Transverse colon (tissue), 4 donors: ENCODE results near the gene MRPL54. TPM values are rescaled to one million over a fixed set of nuclear protein-coding genes. Genes with fewer than 3 reads are reported as not detected.
A peak's percentile ranks its signal among the peaks of the same experiment; 100 is the strongest.

ENCODE experiments used
- DNase-seq: peaks from one replicate; pipeline ENCODE4 v3.0.0-alpha.2; 2019
- H3K27ac ChIP-seq, 4 donors: fragments of 200-600 bp; sonication (generic); 2 replicates each; pipeline ENCODE4 v1.5.1; 2016 to 2018; ENCODE audit warnings: inconsistent platforms in 4 of 4
- H3K27me3 ChIP-seq: fragments of 200-600 bp; sonication (generic); 2 replicates; pipeline ENCODE4 v1.5.1; 2017; ENCODE audit warnings: inconsistent platforms
- H3K36me3 ChIP-seq, 4 donors: fragments of 200-600 bp; sonication (generic); 2 replicates each; pipeline ENCODE4 v1.5.1; 2017 to 2019; ENCODE audit warnings: inconsistent platforms in 4 of 4
- H3K4me1 ChIP-seq, 4 donors: fragments of 200-600 bp; sonication (generic); 2 replicates each; pipeline ENCODE4 v1.5.1; 2017 to 2020; ENCODE audit warnings: inconsistent platforms in 4 of 4
- H3K4me3 ChIP-seq, 4 donors: fragments of 200-600 bp; sonication (generic); 1 replicate in 1 of 4; 2 replicates in 3 of 4; pipeline versions ENCODE4 v1.5.1 to v1.6.1; 2017 to 2019; ENCODE audit warnings: inconsistent platforms in 4 of 4
- H3K9me3 ChIP-seq, 2 donors: fragments of 200-600 bp; sonication (generic); 2 replicates each; pipeline ENCODE4 v1.5.1; 2017 to 2019; ENCODE audit warnings: inconsistent platforms in 2 of 2
- EP300 ChIP-seq: sonication (generic); formaldehyde crosslinking; IDR thresholded peaks from one replicate; pipeline ENCODE4 v1.6.1; 2017; ENCODE audit warnings: antibody characterized with exemption, low read depth
- POLR2A ChIP-seq: fragments of 450-650 bp; IDR thresholded peaks from one replicate; pipeline ENCODE4 v1.6.1; 2016; ENCODE audit warnings: antibody characterized with exemption, mild to moderate bottlenecking, moderate library complexity
- POLR2AphosphoS5 ChIP-seq, 3 donors: sonication (generic); formaldehyde crosslinking; IDR thresholded peaks; one replicate each; pipeline ENCODE4 v1.6.1; 2016; ENCODE audit warnings: antibody characterized with exemption in 3 of 3
- whole genome bisulfite sequencing, 2 donors: methylation state at CpG; one replicate each; pipeline ENCODE4 v1.1.5; 2018; ENCODE audit warnings: low coverage in 1 of 2; 5-methylcytosine and 5-hydroxymethylcytosine counted together
- in situ Hi-C, 4 donors: fragments of 200-750 bp; cut with MboI; loops; one replicate each; pipeline versions ENCODE4 v1.15.0 to v1.15.1; 2017; ENCODE audit warnings: low sequenced_read_pairs in 3 of 4, low pct_ligation_motif_present in 1 of 4, low pct_unique_long_range_greater_than_20kb in 1 of 4
- intact Hi-C: fragments of 100-400 bp; cut with DNase I; formaldehyde crosslinking; loops from one replicate; pipeline ENCODE4 v1.15.1; 2023; ENCODE audit warnings: low total_unique reads
- total RNA-seq, 4 donors: library from RNA; depleted of rRNA; stranded (reverse); fragments of >200 nt; gene quantifications; one replicate each; pipeline ENCODE4 v1.1.0, GENCODE V29; 2016
- TF ChIP-seq, protein P1 (sequence below), 5 experiments: fragments of 200-600 bp in 3 of 5; fragments of 450-650 bp in 2 of 5; sonication (generic) in 3 of 5; IDR thresholded peaks; 1 replicate in 2 of 5; 2 replicates in 3 of 5; pipeline ENCODE4 v1.5.1; 2016 to 2017; ENCODE audit warnings: antibody characterized with exemption in 5 of 5, inconsistent platforms in 3 of 5, mild to moderate bottlenecking in 2 of 5, moderate library complexity in 1 of 5

MRPL54 gene
- total RNA-seq, 4 donors from 2014 or later = 38.0 to 72.2 (median 52.1) TPM

DNA sequence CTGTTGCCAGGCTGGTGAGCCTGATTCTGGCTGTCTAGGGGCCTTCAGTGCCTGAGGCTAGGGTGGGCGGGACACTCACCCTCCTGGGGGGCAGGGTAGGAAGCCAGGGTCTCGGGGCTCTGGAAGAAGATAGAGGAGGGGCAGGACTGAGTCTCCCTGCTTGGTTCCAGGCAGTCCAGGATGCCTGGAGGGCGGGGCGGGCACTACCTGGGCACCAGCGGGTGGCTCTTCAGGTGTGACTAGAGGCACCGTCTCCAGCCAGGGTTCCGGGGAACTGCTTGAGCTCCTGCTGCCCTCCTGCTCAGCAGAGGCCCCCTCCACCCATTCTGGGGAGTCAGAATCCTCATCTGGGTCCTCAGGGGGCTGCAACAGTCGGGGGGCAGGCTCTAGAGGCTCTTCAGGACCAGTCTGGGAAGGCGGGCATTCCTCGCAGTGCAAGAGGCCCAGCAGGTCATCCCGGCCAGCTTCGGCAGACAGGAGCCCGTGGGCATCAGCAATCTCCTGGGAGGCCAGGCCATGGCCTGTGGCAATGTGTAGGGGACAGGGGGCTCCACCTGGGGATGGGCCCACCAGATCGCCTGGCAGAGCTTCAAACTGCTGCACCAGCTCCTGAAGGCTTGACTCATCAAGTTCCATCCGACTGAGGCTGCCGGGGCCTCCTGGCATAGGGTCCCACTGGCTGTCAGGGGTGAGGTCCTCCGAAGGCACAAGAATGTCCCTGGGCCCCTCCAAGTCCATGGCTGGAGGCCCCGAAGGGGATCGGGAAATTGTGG is 2.8 kb upstream of the MRPL54 start:
- TF ChIP-seq POLR2AphosphoS5 (IDR thresholded peaks at IDR 0.05) = no peak
- no peak for TF ChIP-seq EP300
- TF ChIP-seq, protein P1, sequence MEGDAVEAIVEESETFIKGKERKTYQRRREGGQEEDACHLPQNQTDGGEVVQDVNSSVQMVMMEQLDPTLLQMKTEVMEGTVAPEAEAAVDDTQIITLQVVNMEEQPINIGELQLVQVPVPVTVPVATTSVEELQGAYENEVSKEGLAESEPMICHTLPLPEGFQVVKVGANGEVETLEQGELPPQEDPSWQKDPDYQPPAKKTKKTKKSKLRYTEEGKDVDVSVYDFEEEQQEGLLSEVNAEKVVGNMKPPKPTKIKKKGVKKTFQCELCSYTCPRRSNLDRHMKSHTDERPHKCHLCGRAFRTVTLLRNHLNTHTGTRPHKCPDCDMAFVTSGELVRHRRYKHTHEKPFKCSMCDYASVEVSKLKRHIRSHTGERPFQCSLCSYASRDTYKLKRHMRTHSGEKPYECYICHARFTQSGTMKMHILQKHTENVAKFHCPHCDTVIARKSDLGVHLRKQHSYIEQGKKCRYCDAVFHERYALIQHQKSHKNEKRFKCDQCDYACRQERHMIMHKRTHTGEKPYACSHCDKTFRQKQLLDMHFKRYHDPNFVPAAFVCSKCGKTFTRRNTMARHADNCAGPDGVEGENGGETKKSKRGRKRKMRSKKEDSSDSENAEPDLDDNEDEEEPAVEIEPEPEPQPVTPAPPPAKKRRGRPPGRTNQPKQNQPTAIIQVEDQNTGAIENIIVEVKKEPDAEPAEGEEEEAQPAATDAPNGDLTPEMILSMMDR (IDR thresholded peaks at IDR 0.05) = no peak
- no peak for TF ChIP-seq POLR2A
- Histone ChIP-seq H3K4me1 (peaks cover 7 to 42% (median 33%) of the 10 kb centered on the region in 4 donors), H3K27ac (no peak overlapping the region), H3K27me3 (no peaks in the 10 kb centered on the region), H3K9me3 (no peaks in the 10 kb centered on the region), H3K4me3 (no peak overlapping the region), H3K36me3 (peaks cover 0 to 5% (median 0%) of the 10 kb centered on the region in 4 donors)
- DNase-seq = no peak
- in situ Hi-C loops = no loop called here
- intact Hi-C loops = no loop called here
- 90% methylated on average over 17 of the region's 19 CpGs; no CpG with 5 or more reads in 1 of the 2 donors for WGBS, 2 donors

DNA sequence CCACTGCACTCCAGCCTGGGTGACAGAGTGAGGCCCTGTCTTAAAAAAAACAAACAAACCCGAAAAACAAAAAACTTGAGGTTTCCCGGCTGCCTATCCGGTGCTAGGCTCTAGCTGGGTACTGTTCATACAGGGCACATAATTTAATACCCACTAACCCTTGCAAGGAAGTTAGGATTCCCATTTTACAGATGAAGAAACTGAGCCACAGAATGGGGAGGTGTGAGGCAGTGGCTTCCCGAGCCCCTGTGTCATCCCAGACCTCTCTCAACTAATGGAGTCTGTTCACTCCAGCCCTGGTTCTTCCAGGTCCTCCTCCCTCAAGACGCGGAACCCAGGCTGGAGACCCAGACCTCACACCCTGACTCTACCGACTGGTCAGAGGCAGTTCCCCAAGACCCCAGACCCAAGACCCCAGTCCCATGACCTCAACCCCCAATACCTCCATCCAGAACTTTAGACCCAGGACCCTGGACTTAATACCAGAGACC is 1.6 kb upstream of the MRPL54 start:
- intact Hi-C loops (no loop called here), in situ Hi-C loops (no loop called here)
- no peak for DNase-seq
- Histone ChIP-seq H3K9me3 (no peaks in the 10 kb centered on the region), H3K27me3 (no peaks in the 10 kb centered on the region), H3K27ac (peak overlapping the region; percentile 93 to 98 (median 96)), H3K4me3 (peak overlapping the region; percentile 86 to 95 (median 90)), H3K4me1 (peaks cover 7 to 42% (median 33%) of the 10 kb centered on the region in 4 donors), H3K36me3 (peaks cover 0 to 12% (median 0%) of the 10 kb centered on the region in 4 donors)
- 24 to 40% methylated on average over 1 to 7 of the region's 7 CpGs for WGBS, 2 donors
- TF ChIP-seq POLR2A (no peak), EP300 (no peak), POLR2AphosphoS5 (IDR thresholded peaks at IDR 0.05) (no peak)
- TF ChIP-seq, protein P1 (IDR thresholded peaks at IDR 0.05) = no peak

- peaks cover 0 to 12% (median 0%) of the 10 kb centered on the region in 4 donors for H3K36me3 ChIP-seq
- WGBS, 2 donors = 3 to 13% methylated on average over 7 to 42 of the region's 45 CpGs
- peak within 1 kb of the TSS; percentile 93 to 98 (median 96) for H3K27ac ChIP-seq
- peak; percentile 95 for DNase-seq
- TF ChIP-seq, protein P1 (IDR thresholded peaks at IDR 0.05) = peak; percentile 54 to 85 (median 75)
- TF ChIP-seq EP300 = no peak
- peak; percentile 80 to 86 (median 85) for TF ChIP-seq POLR2AphosphoS5 (IDR thresholded peaks at IDR 0.05)
- peak; percentile 79 for TF ChIP-seq POLR2A
- in situ Hi-C loops (no loop called here), intact Hi-C loops (no loop called here)
- peaks cover 7 to 42% (median 33%) of the 10 kb centered on the region in 4 donors for H3K4me1 ChIP-seq
- H3K27me3 ChIP-seq = no peaks in the 10 kb centered on the region
- no peaks in the 10 kb centered on the region for H3K9me3 ChIP-seq
- peak within 1 kb of the TSS; percentile 86 to 95 (median 90) for H3K4me3 ChIP-seq
Observed at GRCh38 chr19:3761382-3762129, 926 bp upstream of the MRPL54 start, which contains the start of gene APBA3. Gene APBA3, minus strand, starts transcription at chr19:3761692. Its CDS starts 1,428 bp downstream, at chr19:3760264.

DNA sequence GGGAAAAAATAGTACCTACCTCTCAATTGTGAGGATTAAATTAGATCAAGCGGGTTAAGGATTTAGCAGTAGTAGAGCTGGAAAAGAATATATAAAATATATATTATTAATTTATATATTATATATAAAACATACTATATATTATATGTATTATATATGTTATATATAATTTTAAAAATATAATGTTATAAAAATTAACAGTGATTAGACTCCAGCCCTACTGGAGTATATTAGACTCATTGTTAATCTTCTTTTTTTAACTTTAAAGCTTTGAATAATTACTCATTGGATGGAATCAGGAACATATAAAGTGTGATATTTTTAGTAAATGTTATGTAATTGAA is 380 bp upstream of the MRPL54 start:
- Histone ChIP-seq H3K9me3 (no peaks in the 10 kb centered on the region), H3K4me1 (peaks cover 7 to 42% (median 33%) of the 10 kb centered on the region in 4 donors), H3K27ac (peak overlapping the region; percentile 93 to 98 (median 96)), H3K4me3 (peak overlapping the region in 1 of 4 donors; percentile 58), H3K36me3 (peaks cover 0 to 12% (median 0%) of the 10 kb centered on the region in 4 donors), H3K27me3 (no peaks in the 10 kb centered on the region)
- no peak for DNase-seq
- 45 to 67% methylated on average over 1 of the region's 1 CpG for WGBS, 2 donors
- TF ChIP-seq POLR2AphosphoS5 (IDR thresholded peaks at IDR 0.05) (no peak), POLR2A (no peak), EP300 (no peak)
- TF ChIP-seq, protein P1 (IDR thresholded peaks at IDR 0.05) = no peak
- intact Hi-C loops = no loop called here
- in situ Hi-C loops = no loop called here
